Measurements from ENCODE around the gene RIMS1.

RIMS1 gene

DNA sequence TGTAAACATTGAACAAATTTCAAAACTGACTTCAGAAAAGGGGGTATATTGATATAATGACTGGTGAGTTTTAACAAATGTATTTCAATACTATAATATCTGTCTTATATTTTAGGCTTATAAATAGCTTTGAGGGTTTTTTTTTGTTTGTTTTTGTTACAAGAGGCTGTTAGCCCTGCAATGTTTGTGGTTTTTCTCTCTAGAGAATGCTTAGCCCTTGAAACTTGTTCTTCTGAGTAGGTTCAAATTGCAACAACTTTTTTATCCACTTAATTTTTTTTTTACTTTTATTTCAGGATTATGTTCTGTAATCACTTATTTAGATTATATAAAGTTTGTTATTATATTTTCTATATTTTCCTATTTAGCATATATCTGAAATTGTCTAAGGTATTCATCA lies 333.2 kb downstream of the RIMS1 start:
- no peaks in the 10 kb centered on the region for H3K9me3 ChIP-seq (ENCODE audit: low read length)
- H3K36me3 ChIP-seq (ENCODE audit: insufficient read depth, low read length): no peaks in the 10 kb centered on the region
- no peak overlapping the region for H2AFZ ChIP-seq (ENCODE audit: low read depth, low read length)
- H3K4me3 ChIP-seq (ENCODE audit: low read length): no peak overlapping the region
- H3K27me3 ChIP-seq (ENCODE audit: insufficient read depth, low read length): no peaks in the 10 kb centered on the region
- no peaks in the 10 kb centered on the region for H3K4me1 ChIP-seq (ENCODE audit: insufficient read depth, low read length)

DNA sequence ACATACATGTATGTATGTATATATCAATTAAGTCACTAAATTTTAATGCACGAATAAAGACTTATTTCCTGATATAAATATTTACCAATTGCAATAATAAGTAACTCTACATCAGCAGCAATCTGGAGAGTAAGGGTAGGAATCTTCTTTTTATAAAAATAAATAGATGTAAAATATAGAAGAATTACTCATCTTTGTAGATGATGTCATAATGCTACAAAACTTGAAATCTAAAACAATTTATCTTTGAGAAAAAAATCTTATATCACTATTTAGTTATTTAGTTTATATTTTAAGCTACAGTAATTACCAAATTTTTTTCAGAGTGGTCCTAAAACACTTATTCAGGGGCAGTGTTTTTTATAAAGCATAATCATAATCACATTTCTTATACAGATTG lies 351.7 kb downstream of the RIMS1 start:
- Histone ChIP-seq H3K9me3 (ENCODE audit: low read length) (no peaks in the 10 kb centered on the region), H3K4me3 (ENCODE audit: low read length) (no peak overlapping the region), H3K36me3 (ENCODE audit: insufficient read depth, low read length) (no peaks in the 10 kb centered on the region), H2AFZ (ENCODE audit: low read depth, low read length) (no peak overlapping the region), H3K27me3 (ENCODE audit: insufficient read depth, low read length) (no peaks in the 10 kb centered on the region), H3K4me1 (ENCODE audit: insufficient read depth, low read length) (no peaks in the 10 kb centered on the region)

DNA sequence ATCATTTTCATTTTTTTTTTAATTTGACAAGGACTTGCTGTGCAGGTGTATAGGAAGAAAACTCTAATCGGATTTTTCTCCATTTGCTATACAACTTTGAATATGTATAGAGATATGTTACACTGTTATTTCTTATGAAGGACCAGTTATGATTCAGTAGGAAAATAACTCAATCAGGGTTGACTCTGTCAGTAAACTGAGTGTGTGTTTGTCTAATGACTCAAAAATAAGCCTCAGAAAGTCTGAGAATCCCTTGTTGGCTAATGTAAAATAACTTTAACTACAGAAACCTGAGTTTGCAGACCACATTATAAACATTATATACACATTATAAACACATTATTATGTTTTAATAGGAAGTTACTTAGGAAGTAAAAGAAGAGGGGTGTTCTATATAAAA lies 352.6 kb downstream of the RIMS1 start:
- no peak overlapping the region for H3K4me3 ChIP-seq (ENCODE audit: low read length)
- no peaks in the 10 kb centered on the region for H3K36me3 ChIP-seq (ENCODE audit: insufficient read depth, low read length)
- H3K9me3 ChIP-seq (ENCODE audit: low read length): no peaks in the 10 kb centered on the region
- H3K27me3 ChIP-seq (ENCODE audit: insufficient read depth, low read length): no peaks in the 10 kb centered on the region
- no peak overlapping the region for H2AFZ ChIP-seq (ENCODE audit: low read depth, low read length)
- no peaks in the 10 kb centered on the region for H3K4me1 ChIP-seq (ENCODE audit: insufficient read depth, low read length)

DNA sequence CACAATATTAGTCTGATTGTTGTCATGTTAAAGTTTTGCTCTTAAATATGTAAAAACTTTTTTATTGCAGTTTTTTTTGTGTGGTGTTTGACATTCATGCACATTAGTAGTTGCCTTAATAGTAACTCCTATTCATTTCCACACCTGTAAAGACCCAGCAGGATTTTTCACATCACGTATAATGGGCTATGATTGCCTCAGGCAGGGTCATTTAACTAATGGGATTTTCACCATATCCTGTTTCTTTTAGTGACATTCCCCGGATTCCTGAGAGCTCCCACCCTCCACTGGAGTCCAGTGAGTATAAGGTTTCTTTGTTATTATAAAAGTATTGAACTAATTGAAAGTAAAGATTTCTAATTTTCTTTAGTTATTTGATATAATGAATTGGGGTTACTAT lies 359.2 kb downstream of the RIMS1 start:
- H3K9me3 ChIP-seq (ENCODE audit: low read length): no peaks in the 10 kb centered on the region
- no peaks in the 10 kb centered on the region for H3K4me1 ChIP-seq (ENCODE audit: insufficient read depth, low read length)
- H3K27me3 ChIP-seq (ENCODE audit: insufficient read depth, low read length): no peaks in the 10 kb centered on the region
- H2AFZ ChIP-seq (ENCODE audit: low read depth, low read length): no peak overlapping the region
- H3K36me3 ChIP-seq (ENCODE audit: insufficient read depth, low read length): no peaks in the 10 kb centered on the region
- no peak overlapping the region for H3K4me3 ChIP-seq (ENCODE audit: low read length)

DNA sequence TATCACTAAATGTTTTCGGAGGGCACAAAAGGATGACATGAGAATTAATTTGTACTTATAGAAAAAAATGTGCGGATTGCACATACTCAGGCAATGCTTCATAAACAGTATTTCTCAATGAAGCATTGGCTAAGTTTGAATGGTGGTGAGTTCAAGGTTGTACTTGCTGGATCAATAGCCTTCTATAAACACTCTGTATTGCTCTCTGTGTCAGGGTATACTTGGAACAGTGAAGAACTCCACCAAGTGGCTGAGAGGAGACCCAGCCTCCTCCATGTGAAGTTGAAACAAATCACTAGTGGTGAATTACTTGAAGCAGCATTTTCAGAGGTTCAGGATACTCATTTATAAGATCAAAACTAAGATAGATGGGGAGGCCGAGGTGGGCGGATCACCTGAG lies 360.6 kb downstream of the RIMS1 start:
- no peaks in the 10 kb centered on the region for H3K4me1 ChIP-seq (ENCODE audit: insufficient read depth, low read length)
- H3K4me3 ChIP-seq (ENCODE audit: low read length): no peak overlapping the region
- H3K9me3 ChIP-seq (ENCODE audit: low read length): no peaks in the 10 kb centered on the region
- no peaks in the 10 kb centered on the region for H3K27me3 ChIP-seq (ENCODE audit: insufficient read depth, low read length)
- H2AFZ ChIP-seq (ENCODE audit: low read depth, low read length): no peak overlapping the region
- H3K36me3 ChIP-seq (ENCODE audit: insufficient read depth, low read length): no peaks in the 10 kb centered on the region

DNA sequence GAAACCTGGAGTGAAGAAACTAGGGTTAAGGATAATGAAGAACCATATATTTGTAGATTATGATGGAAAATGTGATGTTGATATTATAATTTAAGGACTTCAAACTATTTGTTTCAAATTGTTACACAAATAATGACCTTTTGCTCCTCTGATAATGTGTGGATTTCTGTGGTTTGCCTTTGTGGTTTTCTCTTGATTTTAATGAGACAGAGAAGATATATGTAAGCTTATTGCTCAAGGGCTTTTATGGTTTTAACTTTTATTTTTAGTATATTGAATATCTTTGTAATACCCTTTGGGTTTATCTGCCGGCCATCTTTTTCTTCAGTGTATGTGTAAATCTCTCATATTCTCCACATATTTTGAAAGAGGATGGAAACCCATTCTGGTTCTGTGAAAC lies 362.3 kb downstream of the RIMS1 start:
- Histone ChIP-seq H3K4me3 (ENCODE audit: low read length) (no peak overlapping the region), H3K27me3 (ENCODE audit: insufficient read depth, low read length) (no peaks in the 10 kb centered on the region), H3K4me1 (ENCODE audit: insufficient read depth, low read length) (no peaks in the 10 kb centered on the region), H3K36me3 (ENCODE audit: insufficient read depth, low read length) (no peaks in the 10 kb centered on the region), H2AFZ (ENCODE audit: low read depth, low read length) (no peak overlapping the region), H3K9me3 (ENCODE audit: low read length) (no peaks in the 10 kb centered on the region)

DNA sequence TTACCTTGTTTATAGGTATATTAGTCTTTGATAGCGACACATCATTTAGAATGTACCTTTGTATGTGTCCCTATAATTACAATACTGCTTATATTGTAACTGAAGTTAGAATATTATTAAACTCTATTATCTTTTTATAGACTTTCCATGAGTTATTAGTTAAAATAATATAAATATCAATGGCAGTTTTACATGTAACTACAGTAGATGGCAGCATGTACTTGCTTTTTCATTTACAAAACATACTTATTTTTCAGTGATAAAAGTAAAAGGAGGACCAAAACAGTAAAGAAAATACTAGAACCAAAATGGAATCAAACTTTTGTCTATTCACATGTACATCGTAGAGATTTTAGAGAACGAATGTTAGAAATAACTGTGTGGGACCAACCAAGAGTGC lies 364.3 kb downstream of the RIMS1 start:
- H2AFZ ChIP-seq (ENCODE audit: low read depth, low read length): no peak overlapping the region
- H3K36me3 ChIP-seq (ENCODE audit: insufficient read depth, low read length): no peaks in the 10 kb centered on the region
- no peaks in the 10 kb centered on the region for H3K27me3 ChIP-seq (ENCODE audit: insufficient read depth, low read length)
- H3K4me1 ChIP-seq (ENCODE audit: insufficient read depth, low read length): no peaks in the 10 kb centered on the region
- H3K4me3 ChIP-seq (ENCODE audit: low read length): no peak overlapping the region
- no peaks in the 10 kb centered on the region for H3K9me3 ChIP-seq (ENCODE audit: low read length)

DNA sequence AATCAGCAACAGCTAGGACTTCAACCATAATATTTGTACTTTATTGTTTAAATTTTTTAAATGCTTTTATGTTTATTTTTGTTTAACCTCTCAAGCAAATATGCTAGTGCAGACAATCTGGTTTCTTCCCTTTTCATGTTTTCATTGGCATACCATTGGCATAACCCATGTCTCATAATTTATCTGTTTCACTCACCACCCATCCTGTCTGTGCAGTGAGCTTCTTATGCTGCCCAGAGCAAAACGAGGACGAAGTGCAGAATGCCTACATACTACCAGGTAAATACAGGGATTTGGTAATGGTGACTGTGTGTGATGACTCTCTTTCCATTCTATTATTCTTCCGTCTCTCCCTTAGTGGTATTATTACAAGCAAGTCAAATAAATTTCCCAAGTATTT lies 374.1 kb downstream of the RIMS1 start:
- Histone ChIP-seq H3K9me3 (ENCODE audit: low read length) (no peaks in the 10 kb centered on the region), H2AFZ (ENCODE audit: low read depth, low read length) (no peak overlapping the region), H3K27me3 (ENCODE audit: insufficient read depth, low read length) (no peaks in the 10 kb centered on the region), H3K4me1 (ENCODE audit: insufficient read depth, low read length) (no peaks in the 10 kb centered on the region), H3K36me3 (ENCODE audit: insufficient read depth, low read length) (no peaks in the 10 kb centered on the region), H3K4me3 (ENCODE audit: low read length) (no peak overlapping the region)

DNA sequence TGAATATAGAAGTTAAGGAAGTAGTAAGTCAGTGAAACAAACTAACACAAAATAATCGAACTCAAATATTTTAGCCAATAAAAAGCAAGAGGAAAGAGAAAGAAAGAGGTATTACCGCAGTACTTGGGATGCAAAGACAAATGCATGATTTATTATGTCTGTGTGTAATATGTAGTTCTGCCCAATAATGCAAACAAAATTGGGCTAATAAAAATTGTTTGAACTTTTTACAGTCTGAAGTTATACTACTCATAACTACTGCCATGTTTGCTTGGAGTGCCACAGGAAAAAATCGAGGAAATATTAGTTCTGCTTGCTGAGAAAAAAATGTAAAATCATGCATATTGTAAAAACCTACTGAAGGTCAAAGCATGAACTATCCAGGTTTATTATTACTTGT lies 375.2 kb downstream of the RIMS1 start:
- Histone ChIP-seq H3K9me3 (ENCODE audit: low read length) (no peaks in the 10 kb centered on the region), H3K4me3 (ENCODE audit: low read length) (no peak overlapping the region), H3K27me3 (ENCODE audit: insufficient read depth, low read length) (no peaks in the 10 kb centered on the region), H2AFZ (ENCODE audit: low read depth, low read length) (no peak overlapping the region), H3K36me3 (ENCODE audit: insufficient read depth, low read length) (no peaks in the 10 kb centered on the region), H3K4me1 (ENCODE audit: insufficient read depth, low read length) (no peaks in the 10 kb centered on the region)

DNA sequence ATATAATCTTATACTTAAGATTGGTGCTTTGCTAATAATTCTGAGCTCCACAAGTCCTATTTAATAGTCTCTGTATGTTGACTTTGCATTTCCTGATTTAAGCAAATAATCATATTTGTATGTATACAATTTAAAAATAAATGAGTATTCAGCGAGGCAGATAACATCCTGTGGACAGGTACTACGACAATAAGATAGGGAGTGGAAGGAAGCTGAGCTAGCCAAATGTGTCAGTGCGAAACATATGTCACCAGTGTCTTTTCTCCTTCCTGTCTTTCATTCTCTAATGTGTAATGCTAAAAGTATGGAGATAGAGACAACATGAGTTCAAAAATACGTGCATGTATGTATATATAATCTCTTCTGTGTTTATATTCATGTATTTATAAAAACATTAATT lies 375.9 kb downstream of the RIMS1 start:
- no peaks in the 10 kb centered on the region for H3K9me3 ChIP-seq (ENCODE audit: low read length)
- H3K27me3 ChIP-seq (ENCODE audit: insufficient read depth, low read length): no peaks in the 10 kb centered on the region
- H3K4me1 ChIP-seq (ENCODE audit: insufficient read depth, low read length): no peaks in the 10 kb centered on the region
- H2AFZ ChIP-seq (ENCODE audit: low read depth, low read length): no peak overlapping the region
- no peak overlapping the region for H3K4me3 ChIP-seq (ENCODE audit: low read length)
- no peaks in the 10 kb centered on the region for H3K36me3 ChIP-seq (ENCODE audit: insufficient read depth, low read length)

DNA sequence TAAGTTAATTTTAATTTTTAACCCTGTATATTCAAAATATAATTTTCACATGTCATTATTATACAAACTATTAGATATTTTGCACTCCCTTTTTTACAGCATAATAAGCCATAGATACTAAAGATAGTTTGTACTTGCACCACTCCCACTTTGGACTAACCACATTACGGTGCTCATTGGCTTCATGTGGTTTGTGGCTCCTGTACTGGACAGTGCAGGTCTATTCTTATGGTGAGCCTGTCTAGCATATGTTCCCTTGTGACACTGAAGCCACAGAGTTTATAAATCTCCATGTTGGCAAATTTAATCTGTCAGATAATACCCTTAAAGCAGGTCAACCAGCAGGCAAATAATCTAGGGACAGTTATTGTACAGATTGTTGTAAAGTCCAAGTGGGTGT lies 381.1 kb downstream of the RIMS1 start:
- H3K27me3 ChIP-seq (ENCODE audit: insufficient read depth, low read length): no peaks in the 10 kb centered on the region
- H3K4me1 ChIP-seq (ENCODE audit: insufficient read depth, low read length): no peaks in the 10 kb centered on the region
- H3K4me3 ChIP-seq (ENCODE audit: low read length): no peak overlapping the region
- H2AFZ ChIP-seq (ENCODE audit: low read depth, low read length): no peak overlapping the region
- H3K9me3 ChIP-seq (ENCODE audit: low read length): no peaks in the 10 kb centered on the region
- H3K36me3 ChIP-seq (ENCODE audit: insufficient read depth, low read length): no peaks in the 10 kb centered on the region

DNA sequence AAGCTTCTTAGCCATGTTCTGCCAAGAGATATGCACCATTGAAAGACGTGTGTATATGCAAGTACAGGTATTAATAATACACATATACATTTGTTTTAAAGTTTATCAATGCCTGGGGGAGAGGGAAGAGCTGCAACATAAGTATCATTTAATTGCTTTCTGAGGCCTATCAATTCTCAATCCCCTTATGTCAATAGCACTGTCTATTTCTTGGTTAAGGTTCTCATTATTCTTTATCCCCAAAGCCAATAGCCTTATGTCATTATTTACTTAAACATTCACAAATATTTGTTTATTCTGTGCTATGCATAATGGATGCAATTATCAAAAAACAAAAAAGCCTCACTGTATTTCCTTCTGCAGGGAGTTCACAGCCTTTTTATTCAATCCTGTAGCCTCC lies 385.2 kb downstream of the RIMS1 start:
- no peaks in the 10 kb centered on the region for H3K36me3 ChIP-seq (ENCODE audit: insufficient read depth, low read length)
- peaks cover 3% of the 10 kb centered on the region for H3K4me1 ChIP-seq (ENCODE audit: insufficient read depth, low read length)
- H3K27me3 ChIP-seq (ENCODE audit: insufficient read depth, low read length): no peaks in the 10 kb centered on the region
- no peak overlapping the region for H2AFZ ChIP-seq (ENCODE audit: low read depth, low read length)
- no peak overlapping the region for H3K4me3 ChIP-seq (ENCODE audit: low read length)
- H3K9me3 ChIP-seq (ENCODE audit: low read length): no peaks in the 10 kb centered on the region

DNA sequence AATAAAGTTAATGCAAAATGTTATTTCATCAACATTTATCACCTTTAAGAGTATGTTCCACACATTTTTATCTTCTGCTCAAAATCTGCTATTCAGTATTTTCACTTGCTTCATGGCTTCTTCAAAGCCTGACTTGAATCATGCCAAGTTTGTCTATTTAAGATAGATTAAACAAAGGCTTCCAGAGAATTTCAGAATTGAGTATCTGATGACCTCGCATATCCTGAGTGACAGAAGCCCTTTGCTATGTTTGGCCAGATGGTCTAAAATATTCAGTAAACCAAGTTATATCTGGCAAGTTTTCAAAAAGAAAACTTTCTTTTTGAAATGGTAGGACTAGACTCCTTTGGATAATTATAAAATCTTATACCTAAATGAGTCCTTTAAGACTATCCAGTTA lies 386.6 kb downstream of the RIMS1 start:
- peaks cover 3% of the 10 kb centered on the region for H3K4me1 ChIP-seq (ENCODE audit: insufficient read depth, low read length)
- no peaks in the 10 kb centered on the region for H3K27me3 ChIP-seq (ENCODE audit: insufficient read depth, low read length)
- no peak overlapping the region for H2AFZ ChIP-seq (ENCODE audit: low read depth, low read length)
- no peaks in the 10 kb centered on the region for H3K9me3 ChIP-seq (ENCODE audit: low read length)
- no peak overlapping the region for H3K4me3 ChIP-seq (ENCODE audit: low read length)
- H3K36me3 ChIP-seq (ENCODE audit: insufficient read depth, low read length): no peaks in the 10 kb centered on the region

DNA sequence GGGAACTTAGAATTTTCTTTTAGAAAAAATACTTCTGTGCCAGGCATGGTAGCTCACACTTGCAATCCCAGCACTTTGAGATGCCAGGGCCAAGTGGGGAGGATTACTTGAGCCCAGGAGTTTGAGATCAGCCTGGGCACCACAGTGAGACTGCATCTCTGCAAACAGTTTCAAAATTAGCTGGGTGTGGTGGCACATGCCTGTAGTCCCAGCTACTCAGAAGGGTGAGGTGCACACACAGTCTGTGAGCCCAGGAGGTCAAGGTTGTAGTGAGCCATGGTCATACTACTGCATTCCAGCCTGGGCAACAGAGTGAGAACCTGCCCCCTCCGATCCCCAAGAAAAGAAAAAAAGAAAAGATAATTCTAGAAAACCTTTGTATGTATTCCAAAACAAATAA lies 389.5 kb downstream of the RIMS1 start:
- H2AFZ ChIP-seq (ENCODE audit: low read depth, low read length): no peak overlapping the region
- peaks cover 3% of the 10 kb centered on the region for H3K4me1 ChIP-seq (ENCODE audit: insufficient read depth, low read length)
- H3K36me3 ChIP-seq (ENCODE audit: insufficient read depth, low read length): no peaks in the 10 kb centered on the region
- no peaks in the 10 kb centered on the region for H3K9me3 ChIP-seq (ENCODE audit: low read length)
- no peaks in the 10 kb centered on the region for H3K27me3 ChIP-seq (ENCODE audit: insufficient read depth, low read length)
- no peak overlapping the region for H3K4me3 ChIP-seq (ENCODE audit: low read length)

All from neuron (in vitro differentiated cells).